WTC11 (cell line): ENCODE measurements around the gene EMILIN3.

Source experiments
- ATF2 ChIP-seq: sonication (generic); formaldehyde crosslinking; IDR thresholded peaks from 2 replicates; pipeline ENCODE4 v1.8.1; 2022; ENCODE audit warnings: low read depth, missing genetic modification reagents, borderline replicate concordance
- CTCF ChIP-seq: fragments of 200-600 bp; IDR thresholded peaks from 2 replicates; pipeline ENCODE4 v1.8.0; 2022; ENCODE audit warnings: antibody characterized with exemption
- SMAD3 ChIP-seq: sonication (generic); formaldehyde crosslinking; IDR thresholded peaks from 2 replicates; pipeline ENCODE4 v1.8.0; 2022; ENCODE audit warnings: missing genetic modification reagents, mild to moderate bottlenecking, borderline replicate concordance
- TEAD4 ChIP-seq: sonication (generic); formaldehyde crosslinking; IDR thresholded peaks from 2 replicates; pipeline ENCODE4 v1.8.0; 2022; ENCODE audit warnings: mild to moderate bottlenecking, missing genetic modification reagents
- ZNF138 ChIP-seq: sonication (generic); formaldehyde crosslinking; conservative IDR thresholded peaks from 2 replicates; pipeline ENCODE4 v1.8.1; 2022; ENCODE audit warnings: mild to moderate bottlenecking, moderate library complexity, missing genetic modification reagents
- TF ChIP-seq, protein P1 (sequence below): sonication (generic); formaldehyde crosslinking; IDR thresholded peaks from 2 replicates; pipeline ENCODE4 v1.8.1; 2022; ENCODE audit warnings: missing genetic modification reagents, borderline replicate concordance

DNA sequence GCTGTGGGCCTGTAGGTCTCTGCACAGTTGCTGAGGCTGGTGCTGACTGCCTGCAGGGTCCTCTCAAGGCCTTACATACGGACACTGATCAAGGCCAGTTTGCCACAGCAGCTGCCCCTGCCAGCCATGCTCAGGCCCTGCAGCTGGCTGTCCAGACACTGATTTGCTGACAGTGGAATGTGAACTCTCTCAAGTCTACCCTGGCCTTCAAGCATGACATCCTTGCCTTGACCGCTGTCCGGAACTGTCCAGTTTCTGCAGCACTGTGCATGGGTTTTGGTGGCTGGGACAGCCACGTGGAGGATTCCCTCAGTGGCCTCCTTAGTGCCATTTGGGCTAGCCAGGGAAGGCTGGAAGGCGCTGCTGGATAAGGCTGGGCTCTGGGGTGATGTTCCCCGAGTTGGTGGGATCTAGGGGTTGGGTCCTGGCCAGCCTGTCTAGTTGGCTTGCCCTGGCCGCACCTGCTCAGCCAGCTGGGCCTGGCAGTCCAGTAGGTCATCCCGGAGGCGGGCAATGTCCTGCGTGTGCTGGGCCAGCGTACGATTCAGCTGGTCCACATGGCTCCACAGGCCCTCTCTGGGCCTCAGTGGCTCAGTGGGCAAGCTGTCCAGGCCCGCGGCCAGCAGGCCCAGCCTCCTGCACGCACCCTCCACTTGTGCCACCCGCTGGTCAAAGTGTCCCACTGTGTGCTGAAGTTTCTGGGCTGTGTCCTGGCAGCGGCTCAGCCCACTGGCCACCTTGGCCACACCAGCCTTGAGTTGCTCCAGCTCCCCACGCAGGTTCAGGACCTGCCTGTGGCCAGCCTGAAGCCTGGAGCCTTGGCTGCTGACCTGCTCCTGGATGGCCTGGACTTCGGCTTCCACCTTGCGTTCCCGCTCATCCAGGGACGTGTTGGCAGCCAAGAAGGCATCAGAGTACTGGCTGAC is 5.5 kb downstream of the EMILIN3 start:
- no peak for TF ChIP-seq ATF2 (CRISPR knock-in tag)
- TF ChIP-seq CTCF: no peak
- no peak for TF ChIP-seq TEAD4
- no peak for TF ChIP-seq ZNF138 (CRISPR knock-in tag)
- no peak for TF ChIP-seq SMAD3 (CRISPR knock-in tag)
- TF ChIP-seq, protein P1, sequence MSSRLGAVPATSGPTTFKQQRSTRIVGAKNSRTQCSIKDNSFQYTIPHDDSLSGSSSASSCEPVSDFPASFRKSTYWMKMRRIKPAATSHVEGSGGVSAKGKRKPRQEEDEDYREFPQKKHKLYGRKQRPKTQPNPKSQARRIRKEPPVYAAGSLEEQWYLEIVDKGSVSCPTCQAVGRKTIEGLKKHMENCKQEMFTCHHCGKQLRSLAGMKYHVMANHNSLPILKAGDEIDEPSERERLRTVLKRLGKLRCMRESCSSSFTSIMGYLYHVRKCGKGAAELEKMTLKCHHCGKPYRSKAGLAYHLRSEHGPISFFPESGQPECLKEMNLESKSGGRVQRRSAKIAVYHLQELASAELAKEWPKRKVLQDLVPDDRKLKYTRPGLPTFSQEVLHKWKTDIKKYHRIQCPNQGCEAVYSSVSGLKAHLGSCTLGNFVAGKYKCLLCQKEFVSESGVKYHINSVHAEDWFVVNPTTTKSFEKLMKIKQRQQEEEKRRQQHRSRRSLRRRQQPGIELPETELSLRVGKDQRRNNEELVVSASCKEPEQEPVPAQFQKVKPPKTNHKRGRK (CRISPR knock-in tag): no peak
